ENCODE data around the gene IVNS1ABP.

DNA sequence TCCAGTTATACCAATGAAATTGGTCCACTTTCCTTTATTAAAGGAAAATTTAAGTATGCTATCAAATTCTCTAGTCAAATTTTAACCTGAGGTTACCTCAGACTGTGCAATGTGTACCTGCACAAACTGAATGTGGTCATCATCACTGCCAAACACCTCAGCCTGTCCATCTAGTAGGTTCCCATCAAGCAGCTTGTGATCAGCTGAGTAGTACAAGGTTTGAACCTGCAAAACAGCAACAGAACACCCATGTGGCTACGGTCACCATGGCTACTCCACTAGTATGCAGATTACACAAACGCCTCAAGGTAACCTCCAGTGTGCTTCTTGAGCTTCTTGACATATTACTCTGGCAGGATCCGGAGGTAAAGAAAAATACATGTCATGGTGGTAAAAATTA lies 11.6 kb downstream of the IVNS1ABP start:
- TF ChIP-seq, protein P1, sequence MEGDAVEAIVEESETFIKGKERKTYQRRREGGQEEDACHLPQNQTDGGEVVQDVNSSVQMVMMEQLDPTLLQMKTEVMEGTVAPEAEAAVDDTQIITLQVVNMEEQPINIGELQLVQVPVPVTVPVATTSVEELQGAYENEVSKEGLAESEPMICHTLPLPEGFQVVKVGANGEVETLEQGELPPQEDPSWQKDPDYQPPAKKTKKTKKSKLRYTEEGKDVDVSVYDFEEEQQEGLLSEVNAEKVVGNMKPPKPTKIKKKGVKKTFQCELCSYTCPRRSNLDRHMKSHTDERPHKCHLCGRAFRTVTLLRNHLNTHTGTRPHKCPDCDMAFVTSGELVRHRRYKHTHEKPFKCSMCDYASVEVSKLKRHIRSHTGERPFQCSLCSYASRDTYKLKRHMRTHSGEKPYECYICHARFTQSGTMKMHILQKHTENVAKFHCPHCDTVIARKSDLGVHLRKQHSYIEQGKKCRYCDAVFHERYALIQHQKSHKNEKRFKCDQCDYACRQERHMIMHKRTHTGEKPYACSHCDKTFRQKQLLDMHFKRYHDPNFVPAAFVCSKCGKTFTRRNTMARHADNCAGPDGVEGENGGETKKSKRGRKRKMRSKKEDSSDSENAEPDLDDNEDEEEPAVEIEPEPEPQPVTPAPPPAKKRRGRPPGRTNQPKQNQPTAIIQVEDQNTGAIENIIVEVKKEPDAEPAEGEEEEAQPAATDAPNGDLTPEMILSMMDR (IDR thresholded peaks at IDR 0.05 in 2 of 3, conservative IDR thresholded peaks at IDR 0.05 in 1 of 3; ENCODE audit: insufficient read depth in 2 of 3, low read depth in 1 of 3, low read length in 3 of 3): no peak
- TF ChIP-seq ETV6 (IDR thresholded peaks at IDR 0.05; ENCODE audit: borderline replicate concordance in 1 of 2, low read depth in 2 of 2, low read length in 1 of 2) (no peak), ETV6 (CRISPR knock-in tag; IDR thresholded peaks at IDR 0.05; ENCODE audit: borderline replicate concordance) (no peak), ZNF253 (CRISPR knock-in tag; conservative IDR thresholded peaks at IDR 0.05) (no peak), KDM1A (IDR thresholded peaks at IDR 0.05) (no peak), SREBF1 (IDR thresholded peaks at IDR 0.05; ENCODE audit: borderline replicate concordance, low read depth, low read length) (no peak)
